Activated gamma-delta T cell treated with Interleukin-2 at 50 U/mL for 16 hours (primary cell): ENCODE results near the gene SOX10.

ENCODE experiments used
- DNase-seq: peaks from one replicate; pipeline ENCODE4 v3.0.0-alpha.2; 2020

SOX10 gene

DNA sequence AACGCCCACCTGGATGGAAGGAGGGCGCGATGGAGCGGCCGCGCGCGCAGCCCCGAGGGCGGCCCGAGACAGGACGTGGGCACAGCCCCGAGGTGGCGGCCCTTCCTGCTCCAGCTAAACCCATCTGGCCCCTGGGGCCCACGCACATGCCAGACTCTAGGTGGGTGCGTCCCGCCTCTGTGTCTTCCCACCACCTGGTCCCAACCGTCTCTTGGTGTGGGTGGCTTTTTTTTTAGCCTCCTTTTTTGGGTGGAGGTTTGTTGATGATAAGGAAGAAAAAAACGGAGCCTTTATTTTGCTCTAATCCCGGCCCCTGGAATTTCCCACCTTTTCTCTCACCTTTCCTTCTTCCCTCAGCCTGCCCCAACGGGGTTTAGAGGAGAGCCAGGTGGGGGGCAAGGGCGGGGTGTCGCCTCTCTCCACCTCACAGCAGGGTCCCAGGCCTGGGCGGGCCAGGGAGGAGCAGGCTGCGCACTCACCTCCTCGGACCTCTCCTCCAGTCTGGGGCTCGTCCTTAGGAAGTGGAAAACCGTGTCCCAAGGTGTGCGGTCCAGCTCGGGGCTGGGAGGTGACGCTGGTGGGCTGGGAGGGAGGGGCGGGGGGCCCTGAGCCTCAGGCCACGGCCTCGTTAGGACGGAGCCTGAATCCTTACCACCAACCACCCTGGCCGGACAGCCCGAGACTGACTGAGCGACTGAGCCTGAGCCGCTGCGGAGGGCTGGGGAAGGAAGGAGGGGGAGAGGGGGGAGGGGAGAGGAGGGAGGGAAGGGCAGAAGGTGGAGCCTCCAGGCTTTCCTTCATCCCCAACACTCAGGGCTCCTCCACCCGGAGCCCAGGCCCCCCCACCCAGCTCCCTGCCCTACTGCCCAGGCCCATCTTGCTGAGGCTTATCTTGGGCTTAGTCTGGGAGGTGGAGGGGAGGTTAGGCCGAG is at the start of gene SOX10:
Gene SOX10, minus strand, starts transcription at position 696 of the 932 bp plus-strand sequence. CDS start 771 bp downstream, outside the sequence.
- DNase-seq: no peak

DNA sequence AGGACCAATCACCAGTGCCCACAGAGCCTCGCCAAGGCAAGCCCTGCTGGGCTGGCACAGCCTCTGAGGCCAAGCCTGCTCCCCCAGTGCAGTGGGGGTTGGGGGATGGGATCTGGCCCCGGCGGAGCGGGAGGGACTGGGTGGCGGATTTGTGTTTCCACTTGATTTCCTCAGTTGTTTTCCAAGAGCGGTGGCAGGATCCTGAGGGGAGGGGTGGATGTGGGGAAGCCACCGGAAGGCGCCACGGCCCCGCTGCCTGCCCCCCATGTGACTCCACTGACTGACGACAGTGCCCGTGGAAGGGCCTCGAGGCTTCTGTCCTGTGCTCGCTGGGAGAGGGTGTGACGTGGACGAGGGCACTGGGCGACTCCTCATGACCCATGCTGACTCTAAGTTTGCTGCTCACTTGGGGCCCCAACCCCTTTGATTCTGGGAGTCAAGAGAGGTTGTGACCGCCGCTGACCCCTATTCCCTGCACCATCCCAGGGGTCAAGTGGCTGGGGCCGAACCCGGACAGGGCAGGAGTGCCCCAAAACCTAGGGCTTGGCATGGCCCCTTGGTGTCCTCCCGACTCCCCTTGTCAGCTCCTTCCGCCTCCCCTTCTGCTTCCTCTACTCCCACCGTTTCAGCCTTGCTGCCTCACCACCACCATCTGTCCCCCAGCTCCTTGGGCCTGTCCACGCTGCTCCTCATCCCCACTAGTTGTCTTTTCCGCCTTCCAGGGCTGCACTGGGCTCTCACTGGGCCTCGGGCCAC is 49.3 kb upstream of the SOX10 start:
- no peak for DNase-seq

DNA sequence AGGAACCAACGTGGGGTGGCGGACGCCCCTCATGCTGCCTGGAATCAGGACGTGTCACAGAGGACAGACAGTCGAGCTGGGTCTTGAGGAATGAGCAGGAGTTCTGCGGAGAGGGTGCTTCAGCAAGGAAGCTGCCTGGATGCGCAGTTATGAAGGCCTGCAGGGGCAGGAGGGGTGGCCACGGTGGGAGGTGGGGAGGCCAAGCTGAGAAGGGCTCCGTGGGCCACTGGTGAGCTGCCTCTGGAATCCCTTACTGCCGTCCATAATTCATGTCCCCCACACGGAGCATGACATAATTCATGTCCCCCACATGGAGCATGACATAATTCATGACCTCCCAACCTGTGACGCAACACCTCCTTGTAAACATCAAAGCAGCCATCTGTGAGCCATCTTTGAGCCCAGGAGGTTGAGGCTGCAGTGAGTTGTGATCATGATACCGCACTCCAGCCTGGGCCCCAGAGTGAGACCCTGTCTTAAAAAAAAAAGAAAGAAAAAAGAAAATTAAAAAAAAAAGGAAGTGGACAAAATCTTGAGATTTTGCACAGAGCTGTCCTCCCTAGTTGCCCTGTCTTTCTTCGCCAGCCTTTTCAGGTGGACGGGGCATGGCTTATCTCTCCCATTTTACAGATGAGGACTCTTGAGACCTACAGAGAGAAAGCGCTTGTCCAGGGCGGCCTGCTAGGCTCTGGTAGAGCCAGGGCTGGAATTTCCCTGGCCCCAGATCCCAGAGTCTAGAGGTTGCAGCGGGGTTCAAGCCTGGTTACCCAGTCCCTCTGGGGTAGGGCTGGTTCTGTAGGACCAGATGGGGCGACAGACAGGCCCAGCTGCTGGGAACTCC is 48.5 kb upstream of the SOX10 start:
- no peak for DNase-seq

DNA sequence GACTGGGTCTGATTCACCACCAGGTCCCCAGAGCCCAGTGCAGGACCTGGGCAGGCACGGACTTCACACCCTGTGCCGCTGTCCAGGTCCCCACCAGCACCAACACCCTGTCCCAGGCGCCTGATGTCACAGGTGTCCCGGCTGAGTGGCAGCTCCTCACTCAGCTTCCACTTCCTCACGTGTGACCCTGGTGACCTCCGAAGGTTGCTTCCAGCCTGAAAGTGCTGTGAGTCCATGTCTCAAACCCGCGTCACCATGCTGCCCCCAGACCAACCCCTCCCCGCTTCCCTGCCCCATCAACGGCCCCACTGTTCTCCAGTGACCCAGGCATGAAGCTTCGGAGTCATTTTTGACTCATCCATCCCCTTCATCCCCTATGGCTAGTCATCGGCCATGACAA is 47.1 kb upstream of the SOX10 start:
- no peak for DNase-seq

DNA sequence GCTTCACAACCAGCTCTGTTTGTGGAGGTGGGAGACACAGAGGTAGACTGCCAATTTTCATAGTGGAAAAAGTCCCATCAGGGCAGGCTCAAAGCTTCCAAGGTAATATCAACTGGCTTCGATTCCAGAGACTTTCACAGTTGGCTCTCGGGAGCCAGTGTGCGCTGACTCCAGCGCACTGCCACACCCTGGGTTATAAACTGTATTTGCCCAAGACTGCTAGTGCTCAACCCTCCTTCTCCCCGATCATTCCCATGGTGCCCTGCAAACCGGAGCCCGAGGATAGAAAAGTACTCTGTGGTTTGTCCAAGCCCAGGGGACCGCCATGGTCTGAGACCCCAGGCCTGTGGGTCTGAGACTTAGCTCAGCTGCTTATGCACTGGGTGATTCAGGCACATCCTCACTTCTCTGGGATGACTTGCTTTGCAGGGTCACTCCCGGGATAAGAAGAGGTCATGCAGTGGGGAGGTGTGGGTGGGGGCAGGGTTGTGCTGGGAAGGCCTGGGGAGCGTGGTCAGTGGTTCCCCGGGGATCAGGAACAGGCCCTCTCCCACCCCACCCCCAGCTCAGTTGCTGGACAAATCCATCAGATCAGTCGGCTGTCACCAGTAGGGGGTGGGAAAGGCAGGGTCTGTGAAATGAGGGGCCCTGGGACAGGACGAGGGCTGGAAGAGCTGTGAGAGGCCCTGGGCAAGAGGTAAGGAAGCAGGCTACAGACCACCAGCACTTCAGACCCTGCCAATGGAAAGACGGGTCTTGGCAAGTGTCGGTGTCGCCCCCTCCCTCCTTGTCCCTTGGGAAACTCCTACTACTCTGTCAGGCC is 46.2 kb upstream of the SOX10 start:
- DNase-seq: no peak

DNA sequence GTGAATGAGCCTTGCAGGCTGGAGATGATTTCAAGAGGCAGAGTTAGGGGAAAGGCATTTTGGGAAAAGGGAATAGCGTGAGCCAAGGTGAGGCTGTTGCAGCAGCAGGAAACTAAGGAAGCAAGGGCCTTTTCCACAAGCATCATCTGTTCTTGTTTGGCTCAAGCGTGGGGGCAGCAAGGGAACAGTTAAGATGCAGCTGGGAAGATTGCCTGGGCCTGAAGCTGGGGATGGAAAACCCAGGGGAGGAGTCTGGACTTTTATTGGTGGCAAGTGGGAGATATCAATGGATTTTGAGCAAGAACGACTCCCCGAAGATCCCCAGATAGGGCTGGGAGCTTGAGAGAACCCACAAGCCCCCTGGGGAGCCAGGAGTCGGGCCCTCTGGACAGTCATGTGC is 45.5 kb upstream of the SOX10 start:
- DNase-seq: no peak

DNA sequence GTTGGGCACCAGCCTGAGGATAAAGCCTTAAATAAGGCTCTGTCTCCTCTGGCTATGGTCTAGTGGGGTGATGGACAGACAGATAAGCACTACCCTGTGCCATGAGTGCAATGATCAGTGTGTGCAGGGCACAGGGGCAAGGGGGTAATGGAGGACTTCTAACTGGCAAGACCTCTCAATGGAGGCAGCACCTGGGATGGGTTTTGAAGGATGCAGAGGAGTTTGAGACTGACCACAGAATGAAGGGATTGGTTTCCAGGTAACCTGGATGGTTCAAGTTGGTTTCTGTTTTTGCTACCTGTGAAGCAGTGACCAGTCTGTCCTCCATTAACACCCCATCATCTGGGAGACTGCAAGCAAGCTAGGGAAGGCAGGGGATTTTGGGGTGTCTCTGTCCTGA is 45.0 kb upstream of the SOX10 start:
- no peak for DNase-seq

DNA sequence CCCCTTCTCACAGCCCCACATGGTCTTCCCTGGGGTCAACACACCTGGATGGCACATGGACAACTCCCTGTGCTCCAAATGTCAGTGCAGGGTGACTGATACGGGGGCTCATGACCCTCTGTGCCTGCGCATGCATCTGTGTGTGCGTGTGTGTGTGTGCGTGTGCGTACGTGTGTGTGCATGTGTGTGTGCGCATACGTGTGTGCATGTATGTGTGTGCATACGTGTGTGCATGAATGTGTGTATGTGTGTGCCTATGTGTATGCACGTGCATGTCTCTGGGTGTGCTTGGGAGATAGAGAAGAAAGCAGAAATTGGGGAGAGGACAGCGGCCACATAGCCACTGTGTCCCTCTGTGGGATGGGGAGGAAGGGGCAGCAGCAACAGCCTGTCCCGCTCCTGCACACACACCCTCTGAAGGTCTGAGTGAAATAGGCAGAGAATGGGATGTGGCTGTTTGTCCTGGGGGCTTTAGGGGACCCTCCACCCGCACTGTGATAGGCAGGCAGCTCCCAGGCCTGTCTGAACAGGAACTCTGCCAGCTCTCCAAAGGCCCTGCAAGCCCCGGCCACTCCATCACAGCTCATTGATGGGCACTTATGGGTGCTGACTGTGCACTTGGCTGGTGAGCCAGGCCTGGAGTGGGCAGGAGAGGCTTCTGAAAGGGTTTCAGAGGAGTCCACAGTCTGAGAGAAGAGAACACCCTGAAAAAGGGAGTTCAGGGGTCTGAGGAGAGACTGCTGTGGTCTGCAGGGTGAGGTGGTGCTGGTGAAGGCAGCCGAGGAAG is 44.2 kb upstream of the SOX10 start:
- DNase-seq: no peak

DNA sequence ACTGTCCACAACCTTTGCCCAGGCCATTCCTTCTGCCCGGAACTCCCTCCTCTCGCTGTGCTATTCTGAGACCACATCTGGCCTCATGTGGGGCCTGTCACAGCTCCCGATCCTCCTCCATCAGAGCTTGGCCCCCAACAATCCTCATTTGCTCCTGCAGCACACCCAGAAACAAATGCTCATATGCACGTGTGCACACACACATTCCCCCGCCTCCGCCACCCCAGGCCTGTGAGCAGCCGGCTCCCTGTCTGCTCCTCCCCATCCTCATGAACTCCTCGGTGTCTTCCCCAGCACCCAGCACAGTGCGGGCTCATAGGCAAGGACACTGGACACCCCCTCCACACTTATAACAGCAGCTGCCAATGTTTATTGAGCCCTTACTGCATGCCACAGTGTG is 43.1 kb upstream of the SOX10 start:
- no peak for DNase-seq

DNA sequence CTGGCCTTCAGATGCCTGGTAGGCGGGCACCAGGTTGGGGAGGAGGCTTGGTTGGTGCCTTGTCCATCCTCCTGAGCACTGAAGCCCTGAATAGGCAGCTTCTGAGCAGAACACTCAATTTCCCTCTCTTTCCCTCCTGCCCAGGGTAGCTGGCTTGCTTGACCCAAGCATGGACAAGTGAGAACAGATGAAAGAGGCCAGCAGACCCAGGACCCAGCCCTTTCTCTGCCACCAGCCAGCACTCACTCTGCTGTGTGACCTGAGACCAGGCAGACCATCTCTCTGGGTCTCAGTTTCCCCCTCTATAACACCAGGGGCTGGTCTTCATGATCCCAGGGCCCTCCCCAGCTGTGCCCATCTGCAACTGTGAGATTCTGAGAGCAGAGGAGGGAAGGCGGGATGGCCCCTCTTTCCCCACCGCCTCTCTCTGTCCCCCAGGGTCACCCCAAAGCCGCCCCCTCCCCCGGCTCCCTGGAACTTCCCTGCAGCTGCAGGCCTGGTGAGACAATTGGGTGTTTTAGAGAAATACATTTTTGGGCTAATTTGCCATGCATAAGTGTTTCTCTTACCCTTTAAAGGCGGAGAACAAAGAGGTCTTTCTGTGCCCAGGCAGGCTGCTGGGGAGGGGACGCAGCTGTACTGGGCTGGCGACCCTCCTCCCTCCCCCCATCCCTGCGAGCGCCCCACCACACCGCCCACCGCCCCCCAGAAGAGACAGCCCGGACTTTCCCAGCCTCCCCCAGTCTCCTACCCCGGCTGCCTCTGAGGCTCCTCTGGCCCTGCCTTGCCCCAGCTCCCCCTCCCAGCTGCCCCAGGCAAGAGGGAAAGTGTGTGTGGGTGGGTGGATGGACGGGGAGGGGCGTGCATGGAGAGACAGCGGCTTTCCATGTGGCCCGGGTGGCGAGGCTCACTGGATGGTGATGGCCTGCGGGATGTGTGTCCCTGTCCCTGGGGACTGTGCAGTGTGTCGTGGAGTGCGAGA is 42.1 kb upstream of the SOX10 start:
- DNase-seq: no peak

DNA sequence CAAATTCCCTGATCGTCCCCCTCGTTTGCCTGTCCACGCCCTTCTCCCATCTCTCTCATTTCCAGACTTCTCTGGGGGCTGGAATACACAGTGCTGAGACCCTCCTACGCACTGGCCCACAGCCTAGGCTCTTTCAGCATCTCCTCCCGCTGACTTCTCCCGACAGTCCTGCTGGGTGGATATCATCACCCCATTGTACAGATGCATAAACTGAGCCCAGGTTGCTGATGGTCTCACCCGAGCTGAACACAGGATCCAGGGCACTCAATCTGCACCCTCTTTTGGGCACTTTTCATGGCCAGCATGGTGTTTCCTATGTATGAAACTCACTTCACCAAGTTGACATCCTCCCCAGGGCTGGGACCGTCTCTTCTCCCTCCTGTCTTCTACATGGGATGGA is 41.2 kb upstream of the SOX10 start:
- no peak for DNase-seq

DNA sequence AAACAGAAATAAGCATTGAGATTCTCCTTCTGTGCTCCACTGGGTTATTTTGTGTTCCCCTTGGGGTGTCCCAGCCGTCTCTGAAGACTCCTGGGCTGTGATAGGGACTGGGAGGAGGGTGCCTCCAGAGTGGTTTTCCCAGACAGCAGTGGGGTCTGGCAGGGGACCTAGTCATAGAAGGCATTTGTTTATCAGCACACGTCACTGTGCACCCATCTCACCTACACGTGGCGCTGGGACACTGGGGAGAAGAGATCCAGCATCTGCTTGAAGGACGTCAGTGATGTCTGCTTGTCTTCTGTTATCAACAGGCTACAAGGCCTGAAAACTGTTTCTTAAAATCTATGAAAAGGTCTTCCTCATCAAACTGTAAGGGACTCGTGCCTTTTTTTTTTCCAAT is 38.7 kb upstream of the SOX10 start:
- no peak for DNase-seq

DNA sequence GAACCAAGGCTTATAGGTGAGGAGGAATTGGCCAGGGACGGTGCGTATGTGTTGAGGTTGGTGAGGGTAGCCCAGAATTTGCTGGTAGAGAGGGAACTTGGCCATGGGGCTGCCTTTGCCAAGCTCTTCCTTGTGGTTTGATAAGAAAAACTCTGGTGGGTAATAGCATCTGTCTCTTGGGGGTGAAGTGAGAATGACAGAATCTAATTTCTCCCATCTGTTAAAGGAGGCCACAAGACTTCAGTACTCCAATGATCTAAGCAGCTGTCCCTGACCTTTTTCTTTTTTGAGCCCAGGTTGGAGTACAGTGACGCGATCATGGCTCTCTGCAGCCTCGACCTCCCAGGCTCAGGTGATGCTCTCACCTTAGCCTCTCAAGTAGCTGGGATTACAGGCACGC is 36.9 kb upstream of the SOX10 start:
- DNase-seq: no peak

DNA sequence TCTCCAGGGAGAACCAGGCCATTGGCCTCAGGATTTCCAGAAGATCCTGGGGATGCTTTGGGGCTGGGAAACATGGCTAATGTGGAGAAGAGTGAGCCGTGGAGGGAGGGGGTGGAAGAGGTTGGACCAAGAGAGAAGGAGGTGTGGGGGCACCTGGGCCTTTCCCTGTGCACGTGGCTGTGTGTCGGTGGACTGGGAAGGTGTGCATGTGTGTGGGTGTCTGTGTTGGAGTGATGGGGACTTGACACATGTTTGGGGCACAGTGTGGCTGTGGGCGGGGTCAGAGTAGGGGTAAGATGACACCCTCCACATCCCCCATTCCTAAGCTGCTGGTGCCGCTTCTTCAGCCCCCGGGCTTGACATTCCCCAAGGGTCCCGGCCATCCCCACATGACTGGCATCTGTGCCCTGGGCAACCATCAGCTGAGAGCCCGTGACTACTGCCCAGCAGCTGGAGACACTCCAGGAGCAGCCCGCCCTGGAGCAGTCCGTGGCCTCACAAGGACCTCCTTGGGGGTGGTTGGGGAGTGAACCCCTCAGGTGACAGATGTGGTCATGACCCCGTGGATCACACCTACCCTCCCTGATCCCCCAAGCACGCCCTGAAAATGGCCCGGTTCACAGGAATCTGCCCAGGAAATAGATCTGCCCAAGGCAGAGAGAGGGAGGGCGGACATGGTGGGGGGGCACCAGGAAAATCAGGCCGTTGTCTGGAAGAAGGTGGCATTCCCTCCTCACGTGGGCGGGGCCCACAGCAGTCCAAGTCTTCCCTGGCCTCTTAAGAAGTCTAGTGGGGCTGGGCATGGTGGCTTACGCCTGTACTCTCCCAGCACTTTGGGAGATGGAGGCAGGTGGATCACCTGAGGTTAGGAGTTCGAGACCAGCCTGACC is 34.8 kb upstream of the SOX10 start:
- DNase-seq: no peak

DNA sequence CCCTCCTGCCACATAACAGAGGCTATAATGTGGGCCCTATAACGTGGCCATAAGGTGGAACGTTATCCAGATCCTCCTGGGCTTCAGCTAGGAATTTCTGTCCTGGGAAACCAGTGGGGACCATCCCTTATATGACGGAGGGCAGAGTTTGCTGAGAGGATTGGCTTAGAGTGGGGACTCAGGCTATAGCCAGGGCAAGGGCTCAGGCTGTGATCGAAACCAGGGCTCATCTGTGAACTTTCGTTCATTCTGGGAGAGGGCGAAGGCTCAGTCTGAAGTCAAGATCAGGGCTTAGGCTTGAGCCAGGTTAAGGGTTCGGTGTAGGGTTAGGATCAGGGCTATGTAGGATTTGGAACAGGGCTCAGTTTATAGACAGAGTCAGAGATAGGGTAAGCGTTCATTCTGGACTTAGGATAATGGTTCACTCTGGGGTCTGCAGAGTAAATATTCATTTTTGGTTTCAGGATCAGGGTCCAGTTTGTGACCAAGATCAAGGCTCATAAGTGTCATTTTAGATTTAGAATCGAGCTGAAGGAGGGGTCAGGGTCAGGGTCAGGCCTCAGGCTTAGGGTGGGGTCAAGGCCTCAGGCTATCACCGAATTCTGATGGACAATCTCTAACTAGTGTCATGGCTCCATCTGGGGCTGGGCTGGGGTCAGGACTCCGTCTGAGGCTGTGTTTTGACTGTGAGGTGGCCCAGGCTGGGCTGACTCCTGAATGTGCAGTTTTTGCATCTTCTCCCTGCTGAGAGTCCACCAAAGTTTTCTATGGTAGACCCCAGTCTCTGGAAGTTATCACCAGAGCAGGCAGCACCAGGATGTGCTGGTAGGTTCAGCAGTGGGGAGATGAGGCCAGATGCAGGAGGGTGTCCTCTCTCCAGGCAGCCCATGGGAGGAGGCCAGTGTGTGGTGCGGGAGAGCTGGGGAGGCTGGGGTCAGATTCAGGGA is 33.9 kb upstream of the SOX10 start:
- DNase-seq: no peak

DNA sequence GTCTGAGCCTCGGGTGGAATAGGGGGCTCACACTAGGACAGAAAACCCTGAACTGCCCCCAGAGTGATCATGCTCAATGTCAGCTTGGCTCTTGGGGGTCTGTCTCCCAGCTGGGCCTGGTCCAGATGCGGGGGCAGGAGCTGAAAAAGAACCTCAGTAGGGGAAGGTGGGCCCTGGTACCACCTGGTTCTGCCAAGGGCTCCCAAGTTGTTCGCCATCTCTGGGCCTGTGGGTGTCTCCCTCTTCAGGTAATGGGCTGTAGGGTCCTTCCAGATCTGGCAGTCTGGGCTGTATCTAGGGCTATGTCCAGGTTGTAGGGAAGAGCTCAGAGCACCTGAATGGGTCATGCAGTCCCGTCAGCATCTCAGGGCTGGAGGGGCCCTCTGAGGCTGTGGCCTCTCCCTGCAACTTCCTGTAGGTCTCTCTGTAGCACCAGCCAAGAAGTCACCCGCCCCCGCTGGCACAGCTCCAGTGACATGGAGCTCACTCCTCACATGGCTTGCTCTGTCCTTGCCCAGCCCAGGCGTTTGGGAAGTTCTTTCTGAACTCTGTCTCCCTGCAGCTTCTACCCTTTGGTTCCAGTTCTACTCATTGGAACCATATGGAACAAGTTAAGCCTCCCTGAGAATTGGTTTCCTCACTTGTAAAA is 33.0 kb upstream of the SOX10 start:
- DNase-seq: no peak
